ENCODE data around the gene SOX6.
"Not testable (repeated sequence)": the region's sequence is repeated elsewhere in the genome, so short reads cannot be mapped to it uniquely, and the experiment has no call there.

Gene SOX6

GRCh38 chr11:16037179-16037578, 319.2 kb downstream of the SOX6 start:
- no peaks in the 10 kb centered on the region for H3K36me3 ChIP-seq (ENCODE audit: insufficient read depth, low read length)
- H3K4me3 ChIP-seq (ENCODE audit: low read length): no peak overlapping the region
- H3K9me3 ChIP-seq (ENCODE audit: insufficient read depth, low read depth, low read length): no peaks in the 10 kb centered on the region
- no peaks in the 10 kb centered on the region for H3K4me1 ChIP-seq (ENCODE audit: insufficient read depth, low read length)
- no peaks in the 10 kb centered on the region for H3K27me3 ChIP-seq (ENCODE audit: insufficient read depth, low read length)
- no peak overlapping the region for H3K9ac ChIP-seq (ENCODE audit: low read depth, low read length)
- no peak overlapping the region for H3K27ac ChIP-seq (ENCODE audit: low read depth, low read length)

GRCh38 chr11:16036218-16036617, 320.1 kb downstream of the SOX6 start:
- H3K9ac ChIP-seq (ENCODE audit: low read depth, low read length): no peak overlapping the region
- no peaks in the 10 kb centered on the region for H3K27me3 ChIP-seq (ENCODE audit: insufficient read depth, low read length)
- H3K27ac ChIP-seq (ENCODE audit: low read depth, low read length): no peak overlapping the region
- whole genome bisulfite sequencing: 94% methylated on average over 6 of the region's 6 CpGs
- no peaks in the 10 kb centered on the region for H3K36me3 ChIP-seq (ENCODE audit: insufficient read depth, low read length)
- no peak overlapping the region for H3K4me3 ChIP-seq (ENCODE audit: low read length)
- no peaks in the 10 kb centered on the region for H3K4me1 ChIP-seq (ENCODE audit: insufficient read depth, low read length)
- no peaks in the 10 kb centered on the region for H3K9me3 ChIP-seq (ENCODE audit: insufficient read depth, low read depth, low read length)

- 100% methylated on average over 1 of the region's 1 CpG for WGBS
- H3K36me3 ChIP-seq (ENCODE audit: insufficient read depth, low read length): no peaks in the 10 kb centered on the region
- H3K9me3 ChIP-seq (ENCODE audit: insufficient read depth, low read depth, low read length): no peaks in the 10 kb centered on the region
Measured at GRCh38 chr11:16034074-16034473, 322.3 kb downstream of the SOX6 start.

GRCh38 chr11:16032974-16033373, 323.4 kb downstream of the SOX6 start:
- H3K27ac ChIP-seq (ENCODE audit: low read depth, low read length): no peak overlapping the region
- H3K4me3 ChIP-seq (ENCODE audit: low read length): no peak overlapping the region
- no peaks in the 10 kb centered on the region for H3K27me3 ChIP-seq (ENCODE audit: insufficient read depth, low read length)
- no peak overlapping the region for H3K9ac ChIP-seq (ENCODE audit: low read depth, low read length)
- H3K9me3 ChIP-seq (ENCODE audit: insufficient read depth, low read depth, low read length): no peaks in the 10 kb centered on the region
- H3K36me3 ChIP-seq (ENCODE audit: insufficient read depth, low read length): no peaks in the 10 kb centered on the region
- WGBS: 92% methylated on average over 3 of the region's 3 CpGs
- H3K4me1 ChIP-seq (ENCODE audit: insufficient read depth, low read length): no peaks in the 10 kb centered on the region

More at GRCh38 chr11:16034074-16034473, 322.3 kb downstream of the SOX6 start:
- Histone ChIP-seq H3K27ac (ENCODE audit: low read depth, low read length) (no peak overlapping the region), H3K27me3 (ENCODE audit: insufficient read depth, low read length) (no peaks in the 10 kb centered on the region), H3K9ac (ENCODE audit: low read depth, low read length) (no peak overlapping the region), H3K4me3 (ENCODE audit: low read length) (no peak overlapping the region), H3K4me1 (ENCODE audit: insufficient read depth, low read length) (no peaks in the 10 kb centered on the region)

- H3K4me3 ChIP-seq (ENCODE audit: low read length): no peak overlapping the region
- 90% methylated on average over 1 of the region's 1 CpG for WGBS
- no peak overlapping the region for H3K27ac ChIP-seq (ENCODE audit: low read depth, low read length)
- H3K9me3 ChIP-seq (ENCODE audit: insufficient read depth, low read depth, low read length): no peaks in the 10 kb centered on the region
- H3K27me3 ChIP-seq (ENCODE audit: insufficient read depth, low read length): no peaks in the 10 kb centered on the region
- H3K36me3 ChIP-seq (ENCODE audit: insufficient read depth, low read length): no peaks in the 10 kb centered on the region
- peaks cover 7% of the 10 kb centered on the region; the same call in 1 of the 2 replicates for H3K4me1 ChIP-seq (ENCODE audit: insufficient read depth, low read length)
- H3K9ac ChIP-seq (ENCODE audit: low read depth, low read length): no peak overlapping the region
Measured at GRCh38 chr11:16031210-16031609, 325.1 kb downstream of the SOX6 start.

- Histone ChIP-seq H3K36me3 (ENCODE audit: insufficient read depth, low read length) (no peaks in the 10 kb centered on the region), H3K27me3 (ENCODE audit: insufficient read depth, low read length) (no peaks in the 10 kb centered on the region), H3K4me1 (ENCODE audit: insufficient read depth, low read length) (peaks cover 13% of the 10 kb centered on the region; the same call in 1 of the 2 replicates), H3K4me3 (ENCODE audit: low read length) (no peak overlapping the region), H3K9me3 (ENCODE audit: insufficient read depth, low read depth, low read length) (no peaks in the 10 kb centered on the region), H3K9ac (ENCODE audit: low read depth, low read length) (no peak overlapping the region), H3K27ac (ENCODE audit: low read depth, low read length) (no peak overlapping the region)
- 50% methylated on average over 1 of the region's 1 CpG for WGBS
Measured at GRCh38 chr11:16030664-16031063, 325.7 kb downstream of the SOX6 start.

- H3K4me3 ChIP-seq (ENCODE audit: low read length); H3K27ac ChIP-seq (ENCODE audit: low read depth, low read length); H3K27me3 ChIP-seq (ENCODE audit: insufficient read depth, low read length); H3K36me3 ChIP-seq (ENCODE audit: insufficient read depth, low read length); H3K9ac ChIP-seq (ENCODE audit: low read depth, low read length); H3K9me3 ChIP-seq (ENCODE audit: insufficient read depth, low read depth, low read length): not testable (repeated sequence)
- WGBS: 89% methylated on average over 10 of the region's 10 CpGs
- H3K4me1 ChIP-seq (ENCODE audit: insufficient read depth, low read length): peaks cover 13% of the 10 kb centered on the region; the same call in 1 of the 2 replicates
Measured at GRCh38 chr11:16029151-16029550, 327.2 kb downstream of the SOX6 start.

GRCh38 chr11:16028419-16028818, 327.9 kb downstream of the SOX6 start:
- no peak overlapping the region for H3K4me3 ChIP-seq (ENCODE audit: low read length)
- no peaks in the 10 kb centered on the region for H3K36me3 ChIP-seq (ENCODE audit: insufficient read depth, low read length)
- H3K9ac ChIP-seq (ENCODE audit: low read depth, low read length): no peak overlapping the region
- peaks cover 13% of the 10 kb centered on the region; the same call in 1 of the 2 replicates for H3K4me1 ChIP-seq (ENCODE audit: insufficient read depth, low read length)
- H3K9me3 ChIP-seq (ENCODE audit: insufficient read depth, low read depth, low read length): no peaks in the 10 kb centered on the region
- no peaks in the 10 kb centered on the region for H3K27me3 ChIP-seq (ENCODE audit: insufficient read depth, low read length)
- WGBS: 87% methylated on average over 5 of the region's 6 CpGs
- H3K27ac ChIP-seq (ENCODE audit: low read depth, low read length): no peak overlapping the region

GRCh38 chr11:16027621-16028020, 328.7 kb downstream of the SOX6 start:
- Histone ChIP-seq H3K4me1 (ENCODE audit: insufficient read depth, low read length) (peaks cover 13% of the 10 kb centered on the region; the same call in 1 of the 2 replicates), H3K9ac (ENCODE audit: low read depth, low read length) (no peak overlapping the region), H3K27me3 (ENCODE audit: insufficient read depth, low read length) (no peaks in the 10 kb centered on the region), H3K27ac (ENCODE audit: low read depth, low read length) (no peak overlapping the region), H3K36me3 (ENCODE audit: insufficient read depth, low read length) (no peaks in the 10 kb centered on the region), H3K9me3 (ENCODE audit: insufficient read depth, low read depth, low read length) (no peaks in the 10 kb centered on the region), H3K4me3 (ENCODE audit: low read length) (no peak overlapping the region)
- 93% methylated on average over 6 of the region's 6 CpGs for WGBS

- H3K9ac ChIP-seq (ENCODE audit: low read depth, low read length): no peak overlapping the region
- no peaks in the 10 kb centered on the region for H3K27me3 ChIP-seq (ENCODE audit: insufficient read depth, low read length)
- no peaks in the 10 kb centered on the region for H3K9me3 ChIP-seq (ENCODE audit: insufficient read depth, low read depth, low read length)
- H3K27ac ChIP-seq (ENCODE audit: low read depth, low read length): no peak overlapping the region
- H3K36me3 ChIP-seq (ENCODE audit: insufficient read depth, low read length): no peaks in the 10 kb centered on the region
- H3K4me1 ChIP-seq (ENCODE audit: insufficient read depth, low read length): peaks cover 13% of the 10 kb centered on the region; the same call in 1 of the 2 replicates
- WGBS: 88% methylated on average over 1 of the region's 2 CpGs
- no peak overlapping the region for H3K4me3 ChIP-seq (ENCODE audit: low read length)
Measured at GRCh38 chr11:16026849-16027248, 329.5 kb downstream of the SOX6 start.

GRCh38 chr11:16018931-16019330, 337.4 kb downstream of the SOX6 start:
- Histone ChIP-seq H3K9ac (ENCODE audit: low read depth, low read length) (no peak overlapping the region), H3K9me3 (ENCODE audit: insufficient read depth, low read depth, low read length) (no peaks in the 10 kb centered on the region), H3K4me1 (ENCODE audit: insufficient read depth, low read length) (peaks cover 12% of the 10 kb centered on the region), H3K27me3 (ENCODE audit: insufficient read depth, low read length) (no peaks in the 10 kb centered on the region), H3K36me3 (ENCODE audit: insufficient read depth, low read length) (no peaks in the 10 kb centered on the region), H3K27ac (ENCODE audit: low read depth, low read length) (no peak overlapping the region), H3K4me3 (ENCODE audit: low read length) (no peak overlapping the region)
- 95% methylated on average over 3 of the region's 4 CpGs for WGBS

GRCh38 chr11:16016468-16016829, 339.9 kb downstream of the SOX6 start:
- Histone ChIP-seq H3K4me1 (ENCODE audit: insufficient read depth, low read length) (peaks cover 12% of the 10 kb centered on the region), H3K4me3 (ENCODE audit: low read length) (no peak overlapping the region), H3K36me3 (ENCODE audit: insufficient read depth, low read length) (no peaks in the 10 kb centered on the region), H3K27me3 (ENCODE audit: insufficient read depth, low read length) (no peaks in the 10 kb centered on the region), H3K9ac (ENCODE audit: low read depth, low read length) (no peak overlapping the region), H3K27ac (ENCODE audit: low read depth, low read length) (no peak overlapping the region), H3K9me3 (ENCODE audit: insufficient read depth, low read depth, low read length) (no peaks in the 10 kb centered on the region)
- WGBS: 82% methylated on average over 1 of the region's 2 CpGs

All from HUES64 (cell line).